IPS-18c (cell line): ENCODE measurements around the gene ATG5.

Source experiments
- H3K4me3 ChIP-seq: 2 replicates; pipeline ENCODE4 v1.7.0; 2013; ENCODE audit warnings: low read depth, mild to moderate bottlenecking, low read length, moderate library complexity; ENCODE audit not compliant: insufficient read depth
- H3K9me3 ChIP-seq: one replicate; pipeline ENCODE4 v1.6.1; 2013; ENCODE audit warnings: mild to moderate bottlenecking, low read length, moderate library complexity; ENCODE audit not compliant: control insufficient read depth, insufficient read depth

The ATG5 gene

DNA sequence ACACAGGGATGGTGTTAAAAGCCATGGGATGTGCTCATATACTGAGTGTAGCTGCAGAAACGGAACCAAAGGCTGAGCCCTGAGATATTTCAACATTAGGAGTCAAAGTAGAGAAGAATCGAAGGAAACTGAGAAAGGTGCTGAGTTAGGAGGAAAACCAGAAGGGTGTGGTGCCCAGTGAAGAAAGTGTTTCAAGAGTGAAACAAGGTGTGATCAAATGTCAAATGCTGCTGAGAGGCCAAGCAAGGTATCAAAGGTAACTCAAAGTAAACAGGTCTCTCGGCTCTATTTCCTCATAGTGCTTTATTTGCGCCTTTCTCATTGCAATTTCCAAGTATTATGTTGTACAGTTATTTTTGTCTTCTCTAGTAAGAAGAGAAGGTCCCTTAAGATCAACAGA lies 145.4 kb downstream of the ATG5 start:
- H3K4me3 ChIP-seq: no peak overlapping the region
- no peaks in the 10 kb centered on the region for H3K9me3 ChIP-seq

DNA sequence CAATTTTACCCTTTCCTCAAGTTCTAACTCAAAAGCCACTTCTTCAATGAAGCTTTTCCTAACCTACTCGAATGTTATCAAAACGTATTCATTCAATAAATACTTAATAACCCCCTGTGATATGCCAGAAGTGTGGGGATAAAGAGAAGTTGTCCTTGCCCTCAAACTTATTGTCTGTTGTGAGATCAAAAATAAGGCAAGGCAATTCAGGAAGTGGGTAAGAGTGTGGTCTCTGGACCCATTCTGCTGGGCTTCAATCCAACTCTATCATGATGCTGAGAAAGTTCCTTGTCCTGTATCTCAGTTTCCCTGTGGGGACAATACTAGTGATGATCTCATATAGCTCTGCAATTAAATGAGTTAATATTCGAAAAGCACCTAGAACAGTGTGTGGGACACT lies 146.7 kb downstream of the ATG5 start:
- no peak overlapping the region for H3K4me3 ChIP-seq
- H3K9me3 ChIP-seq: no peaks in the 10 kb centered on the region

DNA sequence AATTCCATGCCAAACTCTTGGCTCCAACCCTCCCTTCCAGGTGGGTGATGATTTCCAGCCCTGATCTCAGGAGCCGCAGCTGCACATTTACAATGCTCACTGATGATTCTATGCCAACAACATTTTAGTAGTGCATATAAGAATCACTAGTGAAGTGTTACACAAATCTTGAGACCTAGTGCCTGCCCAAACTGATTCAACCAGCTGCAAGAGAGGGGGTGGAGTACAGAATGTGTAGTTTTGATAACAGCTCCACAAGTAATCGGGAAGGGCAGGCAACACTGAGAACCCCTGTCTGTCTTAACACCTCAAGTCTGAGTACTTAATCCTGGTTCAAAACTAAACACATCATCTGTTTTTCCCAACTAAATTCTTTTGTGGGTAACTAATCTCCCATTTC lies 147.8 kb downstream of the ATG5 start:
- Histone ChIP-seq H3K4me3 (no peak overlapping the region), H3K9me3 (no peaks in the 10 kb centered on the region)

DNA sequence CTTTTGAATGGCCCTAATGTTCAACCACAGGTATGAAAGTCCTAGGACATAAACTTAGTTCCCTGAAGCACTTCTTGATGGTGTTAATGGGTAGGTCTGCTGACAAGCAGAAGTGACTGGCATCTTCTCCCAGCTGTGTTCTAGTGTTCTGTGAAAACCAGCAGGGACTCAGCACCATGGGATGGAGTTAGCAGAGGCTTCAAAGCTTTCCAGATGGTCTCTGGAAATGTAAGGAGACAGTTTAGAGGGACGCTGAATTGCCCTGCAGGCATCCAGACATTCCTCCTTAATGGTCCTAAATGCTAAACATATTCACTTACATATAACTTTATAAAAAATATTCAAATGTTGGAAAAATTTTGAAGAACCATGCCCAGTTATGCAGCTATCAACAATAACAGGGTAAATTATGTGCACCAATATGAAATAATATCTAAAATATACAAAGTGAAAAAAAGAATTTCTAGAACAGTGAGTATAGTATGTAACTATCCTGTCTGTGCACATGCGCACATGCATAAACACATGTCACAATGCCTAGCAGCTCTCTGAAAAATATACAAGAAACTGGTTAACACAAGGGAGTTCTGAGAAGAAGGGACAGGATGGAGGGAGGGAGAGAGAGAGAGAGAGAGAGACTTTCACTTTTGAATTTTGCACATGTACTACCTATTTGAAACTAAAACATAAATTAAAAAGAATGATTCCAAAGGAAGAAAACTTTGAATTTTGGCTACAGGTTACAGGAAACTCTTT lies 152.3 kb downstream of the ATG5 start:
- Histone ChIP-seq H3K9me3 (no peaks in the 10 kb centered on the region), H3K4me3 (no peak overlapping the region)

DNA sequence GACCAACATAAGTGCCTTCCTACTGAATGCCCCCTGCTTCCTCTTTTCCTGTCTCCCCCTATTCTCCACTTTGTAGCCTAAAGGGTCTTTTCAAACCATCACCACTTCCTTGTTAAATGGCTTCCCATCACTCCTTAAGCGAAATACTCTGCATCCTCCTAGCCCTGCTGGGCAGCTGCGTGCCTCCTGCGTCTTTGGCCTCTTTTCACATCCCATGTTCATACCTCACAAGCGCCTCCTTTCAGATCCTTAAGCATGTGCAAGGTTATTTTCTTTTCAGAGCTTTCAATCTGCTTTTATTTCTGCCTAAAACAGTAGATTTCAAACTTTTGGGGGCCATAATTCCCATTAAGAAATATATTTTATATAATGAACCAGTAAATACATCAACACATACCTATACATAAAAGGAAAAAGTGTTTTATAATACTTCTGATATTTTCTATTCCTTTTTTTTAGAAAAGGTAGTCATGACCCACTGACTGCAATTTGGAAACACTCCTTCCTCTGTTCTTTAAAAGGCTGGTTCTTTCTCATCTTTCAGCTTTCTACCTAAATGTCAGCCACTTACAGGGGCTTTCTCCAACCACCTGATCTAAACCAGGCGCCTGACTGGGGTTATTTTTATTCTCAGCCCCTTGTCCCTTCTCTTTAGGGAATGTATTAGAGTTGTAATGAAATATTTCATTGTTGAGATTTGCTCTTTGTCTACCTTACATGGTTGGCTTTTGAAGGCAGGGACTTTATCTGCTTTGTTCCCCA lies 155.3 kb downstream of the ATG5 start:
- Histone ChIP-seq H3K9me3 (peaks cover 2% of the 10 kb centered on the region), H3K4me3 (no peak overlapping the region)

DNA sequence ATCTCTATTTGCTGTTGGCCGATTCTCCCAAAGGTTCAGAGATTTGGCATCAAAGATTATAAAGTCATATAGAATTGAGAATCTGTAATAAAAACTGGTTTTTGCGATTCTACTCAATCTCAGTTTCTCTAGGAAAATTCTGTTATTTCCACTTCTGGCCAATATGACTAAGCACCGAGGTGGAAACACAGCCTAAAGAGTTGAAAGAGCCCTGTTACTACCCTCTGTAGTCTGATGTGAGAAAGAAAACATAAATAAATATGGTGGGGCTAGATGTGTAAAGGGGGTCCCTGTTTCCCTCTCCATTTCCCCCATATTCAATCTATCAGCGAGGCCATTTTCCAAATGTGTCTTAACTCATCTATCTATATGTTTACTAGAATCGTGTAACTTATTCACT lies 156.0 kb downstream of the ATG5 start:
- no peak overlapping the region for H3K4me3 ChIP-seq
- H3K9me3 ChIP-seq: peaks cover 2% of the 10 kb centered on the region

DNA sequence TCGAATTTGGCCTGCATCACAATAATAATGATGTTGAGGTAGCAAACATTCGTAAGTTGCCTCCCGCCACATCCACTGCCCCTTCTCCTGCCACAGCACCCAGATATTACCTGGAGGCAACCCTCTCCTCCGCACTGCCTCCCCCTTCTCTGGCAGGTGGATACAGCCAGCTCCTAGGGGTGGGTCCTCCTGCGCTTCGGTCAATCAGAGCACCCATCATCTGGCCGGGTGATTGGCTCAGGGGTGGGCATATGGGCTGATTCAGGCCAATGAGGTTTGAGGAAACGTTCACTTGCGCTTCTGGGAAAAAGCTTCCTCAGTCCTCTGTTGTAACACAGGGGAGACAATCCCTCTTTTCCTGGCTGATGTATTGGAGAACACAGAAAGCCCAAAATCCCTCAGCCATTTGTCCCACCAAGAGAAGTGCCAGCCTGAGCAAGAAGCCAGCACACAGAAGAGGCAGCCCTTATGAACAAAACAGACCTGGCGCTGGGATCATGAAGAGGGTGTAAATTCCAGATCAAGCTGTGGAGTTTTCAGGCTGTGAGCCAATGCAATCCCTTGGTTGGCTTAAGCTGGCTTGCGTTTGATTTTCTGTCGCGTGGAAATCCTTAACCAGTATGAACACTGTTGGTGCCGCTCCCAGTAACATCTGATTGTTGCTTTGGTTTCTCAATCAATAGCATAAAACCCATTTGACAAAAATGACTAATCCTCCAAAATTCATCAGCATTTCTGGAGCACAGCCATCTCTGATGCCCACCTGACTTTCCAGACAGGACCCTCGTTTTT lies 157.3 kb downstream of the ATG5 start:
- H3K4me3 ChIP-seq: no peak overlapping the region
- H3K9me3 ChIP-seq: peaks cover 2% of the 10 kb centered on the region

DNA sequence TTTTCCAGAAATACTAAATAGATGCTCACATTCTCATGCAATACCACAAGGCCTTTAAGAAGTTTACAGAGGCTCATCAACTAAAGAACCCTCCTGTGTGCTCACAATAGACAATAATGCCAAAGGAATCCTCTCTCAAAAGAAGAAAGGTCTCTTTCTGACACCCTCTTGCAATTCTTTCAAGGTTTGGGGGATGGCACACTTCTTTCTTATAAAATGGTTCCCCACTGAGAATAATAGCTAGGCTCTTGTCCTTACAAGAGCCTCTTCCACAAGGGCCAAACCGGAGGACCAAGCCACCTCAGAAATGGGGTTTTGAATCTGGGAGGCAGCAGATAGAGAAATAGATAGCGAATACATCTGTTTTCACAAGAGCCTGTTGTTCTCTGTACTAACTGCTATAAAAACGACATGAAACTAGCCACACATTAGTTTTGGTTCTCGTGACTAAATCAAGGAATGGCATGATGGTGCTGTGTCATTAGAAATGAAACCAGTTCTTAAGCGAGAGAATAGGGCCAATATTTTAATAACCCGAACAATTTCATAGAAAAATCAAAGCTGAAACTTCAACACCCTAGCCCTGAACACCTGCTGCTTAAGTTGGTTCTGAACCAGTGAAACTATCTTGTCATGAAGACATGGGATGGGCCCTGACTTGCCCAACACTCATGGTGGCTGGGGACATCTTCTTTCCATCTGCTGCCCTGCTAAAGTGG lies 158.3 kb downstream of the ATG5 start:
- H3K4me3 ChIP-seq: no peak overlapping the region
- H3K9me3 ChIP-seq: peaks cover 2% of the 10 kb centered on the region

DNA sequence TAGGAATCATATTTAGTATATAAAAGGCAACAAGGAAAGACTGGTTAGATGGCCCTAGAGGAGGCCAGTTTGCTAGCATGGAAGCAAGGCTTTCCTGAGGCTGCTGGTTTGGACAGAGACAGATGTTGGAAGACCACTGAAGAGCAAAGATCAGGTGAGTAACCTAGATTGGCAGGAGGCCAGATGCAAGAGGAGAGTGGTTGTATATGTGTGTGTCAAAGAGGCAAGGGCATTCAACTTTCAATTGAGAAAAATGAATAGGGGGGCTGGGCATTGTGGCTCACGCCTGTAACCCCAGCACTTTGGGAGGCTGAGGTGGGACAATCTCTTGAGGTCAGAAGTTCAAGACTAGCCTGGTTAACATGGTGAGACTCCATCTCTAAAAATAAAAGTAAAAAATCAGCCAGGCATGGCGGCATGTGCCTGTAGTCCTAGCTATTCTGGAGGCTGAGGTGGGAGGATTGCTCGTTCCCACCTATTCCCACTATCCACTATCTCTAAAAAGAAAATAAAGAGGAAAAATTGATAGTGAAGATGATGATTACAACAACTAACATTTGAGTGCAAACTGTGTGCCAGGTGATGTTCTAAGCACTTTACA lies 159.6 kb downstream of the ATG5 start:
- no peak overlapping the region for H3K4me3 ChIP-seq
- peaks cover 2% of the 10 kb centered on the region for H3K9me3 ChIP-seq

DNA sequence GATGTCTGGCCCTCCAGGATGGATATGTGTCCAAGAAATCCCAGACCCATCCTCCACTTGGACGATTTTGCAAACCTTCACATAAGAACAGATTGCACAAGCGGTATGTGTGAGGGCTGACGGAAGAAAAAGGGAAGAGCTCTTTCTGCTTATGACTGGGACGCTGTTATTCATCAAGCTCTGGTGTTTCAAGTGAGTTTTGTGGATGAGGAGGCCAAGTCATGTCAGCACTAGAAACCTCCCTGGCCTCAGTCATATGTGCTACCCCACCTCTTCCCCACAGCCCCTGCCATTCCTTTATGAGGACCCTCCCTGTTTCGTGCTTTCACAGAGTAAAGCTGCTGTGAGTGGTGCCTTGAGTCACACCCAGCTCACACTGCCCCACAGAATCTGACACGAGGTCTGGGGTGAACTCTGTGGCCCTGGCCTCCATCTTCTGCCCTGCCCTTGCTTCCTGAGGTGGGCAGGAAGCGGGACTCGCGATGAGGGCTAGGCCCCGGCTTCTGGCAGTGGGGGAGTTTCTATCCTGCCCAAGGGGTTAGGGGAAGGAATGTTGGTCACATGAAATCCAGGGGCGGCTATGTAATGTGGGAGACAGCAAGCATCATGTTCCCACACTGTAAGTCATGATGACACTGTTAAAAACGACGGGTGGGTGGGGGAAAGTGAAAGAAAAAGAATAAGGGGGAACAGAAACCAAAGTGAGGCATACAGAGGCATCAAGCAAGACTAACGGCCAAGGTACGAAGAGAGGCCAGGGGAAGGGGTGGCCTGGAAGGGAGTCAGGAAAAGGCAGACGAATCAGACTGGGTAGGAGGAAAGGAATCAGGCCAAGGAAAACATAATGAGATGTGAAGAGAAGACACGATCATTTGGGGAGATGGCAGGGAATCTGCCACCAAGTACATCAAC lies 161.3 kb downstream of the ATG5 start:
- peaks cover 2% of the 10 kb centered on the region for H3K9me3 ChIP-seq
- no peak overlapping the region for H3K4me3 ChIP-seq

DNA sequence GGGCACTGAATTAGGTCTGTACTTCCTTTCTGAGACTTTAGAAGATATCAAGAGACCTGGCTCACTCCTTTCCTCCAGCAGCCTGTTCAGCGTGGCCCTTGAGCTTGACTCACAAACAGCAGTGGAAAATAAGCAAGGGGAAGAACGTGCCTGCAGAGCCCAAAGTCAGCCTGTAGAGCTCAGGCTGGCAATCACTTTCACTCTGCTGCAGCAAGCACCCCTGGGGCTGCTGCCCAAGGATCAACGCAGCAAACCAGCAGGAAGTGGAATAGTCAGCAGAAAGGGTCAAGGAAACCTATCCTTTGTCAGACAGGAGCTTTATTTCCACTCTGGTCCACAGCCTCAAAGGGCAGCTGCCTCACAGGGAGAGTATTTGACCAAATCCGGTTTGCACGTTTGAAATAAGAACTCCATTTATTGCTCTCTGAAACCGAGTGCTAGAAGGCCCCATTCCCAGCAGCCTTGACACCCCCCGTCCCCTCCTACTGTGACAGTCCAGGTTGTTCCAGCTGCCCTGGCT lies 162.1 kb downstream of the ATG5 start:
- Histone ChIP-seq H3K4me3 (no peak overlapping the region), H3K9me3 (peaks cover 2% of the 10 kb centered on the region)

DNA sequence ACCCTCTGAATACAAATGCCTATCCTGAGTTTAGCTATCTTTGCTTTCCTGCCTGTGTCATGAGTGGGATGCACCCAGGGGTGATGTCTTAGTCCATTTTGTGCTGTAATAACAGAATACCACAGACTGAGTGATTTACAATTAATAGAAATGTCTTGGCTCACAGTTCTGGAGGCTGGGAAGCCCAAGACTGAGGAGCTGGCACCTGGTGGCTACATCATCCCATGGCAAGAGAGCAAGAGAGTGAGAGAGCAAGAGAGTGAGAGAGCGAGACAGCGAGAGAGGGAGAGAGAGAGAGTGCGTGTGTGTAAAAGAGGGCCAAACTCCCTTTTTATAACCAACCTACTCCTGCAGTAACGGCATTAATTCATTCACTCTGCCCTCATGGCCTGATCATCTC lies 162.6 kb downstream of the ATG5 start:
- H3K9me3 ChIP-seq: peaks cover 2% of the 10 kb centered on the region
- no peak overlapping the region for H3K4me3 ChIP-seq

DNA sequence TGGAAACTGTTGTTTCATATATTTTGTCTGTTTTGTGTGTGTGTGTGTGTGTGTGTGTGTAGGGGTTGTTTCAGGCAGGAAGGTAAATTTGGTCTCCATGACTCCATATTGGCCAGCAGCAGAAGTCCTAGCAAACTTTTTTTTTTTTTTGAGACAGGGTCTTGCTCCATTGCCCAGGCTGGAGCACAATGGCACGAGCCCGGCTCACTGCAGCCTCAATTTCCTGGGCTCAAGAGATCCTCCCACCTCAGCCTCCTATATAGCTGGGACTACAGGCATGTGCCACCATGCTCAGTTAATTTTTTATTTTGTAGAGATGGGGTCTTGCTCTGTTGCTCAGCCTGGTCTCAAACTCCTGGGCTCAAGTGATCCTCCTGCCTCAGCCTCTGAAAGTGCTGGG lies 163.7 kb downstream of the ATG5 start:
- Histone ChIP-seq H3K9me3 (peaks cover 2% of the 10 kb centered on the region), H3K4me3 (no peak overlapping the region)

DNA sequence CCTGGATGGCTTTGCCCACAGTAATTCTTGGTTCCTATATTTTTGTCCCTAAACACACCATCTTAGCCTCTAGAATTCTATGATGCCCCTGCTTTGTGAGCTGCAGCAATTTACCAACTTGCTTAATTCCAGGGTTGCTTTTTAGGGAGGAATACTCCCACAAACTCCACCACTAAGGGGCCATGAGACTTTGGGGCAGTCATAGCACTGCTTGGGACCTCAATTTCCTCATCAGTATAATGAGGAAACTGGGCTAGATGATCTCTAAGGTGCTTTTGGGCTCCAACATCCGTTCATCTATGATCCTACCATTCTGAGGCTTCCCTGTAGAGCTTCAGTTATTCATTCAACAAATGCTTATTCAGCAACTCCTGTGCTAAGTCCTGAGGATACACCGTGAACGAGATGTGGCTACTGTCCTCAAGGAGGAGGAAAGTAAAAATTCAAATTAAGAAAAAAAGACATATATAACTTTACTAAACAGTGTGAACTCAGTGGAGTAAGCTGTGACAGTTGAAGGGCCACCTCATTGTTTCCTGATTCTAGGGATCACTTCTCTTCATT lies 164.2 kb downstream of the ATG5 start:
- Histone ChIP-seq H3K4me3 (no peak overlapping the region), H3K9me3 (peaks cover 2% of the 10 kb centered on the region)

DNA sequence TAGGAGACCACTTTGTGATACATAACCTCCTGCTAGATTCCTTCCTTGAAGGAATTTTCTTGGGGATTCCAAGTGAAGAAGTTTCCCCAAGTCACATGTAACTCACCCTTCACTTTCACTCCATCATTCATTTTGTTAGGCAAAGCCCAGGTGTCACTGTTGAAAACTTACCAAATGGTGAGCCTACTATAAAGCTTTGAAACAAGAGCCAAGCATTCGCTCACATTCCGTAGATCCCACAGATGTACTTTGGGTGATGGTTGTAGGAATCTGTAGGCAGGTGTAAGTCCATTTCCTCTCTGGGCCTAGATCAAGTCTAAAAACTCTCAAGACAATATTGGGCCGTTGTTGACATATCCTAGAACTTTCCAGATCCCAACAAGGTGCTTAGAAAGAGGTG lies 165.4 kb downstream of the ATG5 start:
- Histone ChIP-seq H3K4me3 (no peak overlapping the region), H3K9me3 (no peaks in the 10 kb centered on the region)

DNA sequence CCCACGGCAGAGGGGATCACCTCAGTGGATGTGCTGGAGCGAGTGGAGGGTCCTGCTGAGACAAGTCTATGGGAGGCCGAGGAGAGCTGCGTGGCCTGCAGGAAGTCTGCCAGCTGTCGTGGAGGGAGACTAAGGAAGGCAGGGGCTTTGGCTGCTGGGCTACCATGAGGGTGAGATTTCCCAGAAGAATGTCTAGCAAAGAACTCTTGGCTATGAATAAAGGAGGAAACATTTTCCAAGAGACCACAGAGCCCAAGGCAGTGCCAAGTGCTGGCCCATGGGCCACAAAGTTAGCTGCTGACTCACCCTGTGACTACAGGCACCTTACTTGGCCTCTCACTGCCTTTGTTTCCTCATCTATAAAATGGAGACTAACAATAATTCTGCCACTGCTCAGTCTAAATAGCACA lies 166.0 kb downstream of the ATG5 start:
- H3K4me3 ChIP-seq: no peak overlapping the region; the same call in 1 of the 2 replicates
- H3K9me3 ChIP-seq: no peaks in the 10 kb centered on the region
